Gastrocnemius medialis (tissue), 4 donors: ENCODE results near the gene ITGA3.

Experiments
- POLR2A ChIP-seq, 2 donors: fragments of 450-650 bp; IDR thresholded peaks; one replicate each; pipeline ENCODE4 v1.6.1; 2017; ENCODE audit warnings: antibody characterized with exemption in 2 of 2, mild to moderate bottlenecking in 2 of 2, moderate library complexity in 2 of 2
- TF ChIP-seq, protein P1 (sequence below), 5 experiments: fragments of 450-650 bp in 3 of 5; fragments of 200-600 bp in 2 of 5; sonication (generic) in 2 of 5; IDR thresholded peaks in 4 of 5; conservative IDR thresholded peaks in 1 of 5; 1 replicate in 4 of 5; 2 replicates in 1 of 5; pipeline ENCODE4 v1.5.1; 2016 to 2019; ENCODE audit warnings: antibody characterized with exemption in 5 of 5, mild to moderate bottlenecking in 3 of 5, moderate library complexity in 3 of 5

DNA sequence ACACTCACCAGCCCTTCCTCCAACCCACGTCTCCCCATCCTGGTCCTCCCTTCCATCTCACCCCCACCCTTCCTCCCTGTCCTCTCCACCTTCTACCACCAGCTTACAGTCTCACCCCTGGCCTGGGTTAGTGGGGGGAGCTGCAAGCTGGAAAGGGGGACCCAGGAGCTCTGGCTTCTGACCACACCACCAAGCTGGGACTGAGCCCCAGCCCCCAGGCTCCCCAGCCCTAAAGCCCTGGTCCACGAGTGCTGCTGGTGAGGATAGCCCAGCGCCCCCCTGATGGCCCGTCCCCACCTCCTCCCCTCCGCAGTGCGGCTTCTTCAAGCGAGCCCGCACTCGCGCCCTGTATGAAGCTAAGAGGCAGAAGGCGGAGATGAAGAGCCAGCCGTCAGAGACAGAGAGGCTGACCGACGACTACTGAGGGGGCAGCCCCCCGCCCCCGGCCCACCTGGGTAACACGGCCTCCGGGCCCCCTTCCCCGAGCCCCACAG, 32.0 kb downstream of the ITGA3 start:
- TF ChIP-seq POLR2A (IDR thresholded peaks at IDR 0.05) = no peak
- TF ChIP-seq, protein P1, sequence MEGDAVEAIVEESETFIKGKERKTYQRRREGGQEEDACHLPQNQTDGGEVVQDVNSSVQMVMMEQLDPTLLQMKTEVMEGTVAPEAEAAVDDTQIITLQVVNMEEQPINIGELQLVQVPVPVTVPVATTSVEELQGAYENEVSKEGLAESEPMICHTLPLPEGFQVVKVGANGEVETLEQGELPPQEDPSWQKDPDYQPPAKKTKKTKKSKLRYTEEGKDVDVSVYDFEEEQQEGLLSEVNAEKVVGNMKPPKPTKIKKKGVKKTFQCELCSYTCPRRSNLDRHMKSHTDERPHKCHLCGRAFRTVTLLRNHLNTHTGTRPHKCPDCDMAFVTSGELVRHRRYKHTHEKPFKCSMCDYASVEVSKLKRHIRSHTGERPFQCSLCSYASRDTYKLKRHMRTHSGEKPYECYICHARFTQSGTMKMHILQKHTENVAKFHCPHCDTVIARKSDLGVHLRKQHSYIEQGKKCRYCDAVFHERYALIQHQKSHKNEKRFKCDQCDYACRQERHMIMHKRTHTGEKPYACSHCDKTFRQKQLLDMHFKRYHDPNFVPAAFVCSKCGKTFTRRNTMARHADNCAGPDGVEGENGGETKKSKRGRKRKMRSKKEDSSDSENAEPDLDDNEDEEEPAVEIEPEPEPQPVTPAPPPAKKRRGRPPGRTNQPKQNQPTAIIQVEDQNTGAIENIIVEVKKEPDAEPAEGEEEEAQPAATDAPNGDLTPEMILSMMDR (IDR thresholded peaks at IDR 0.05 in 4 of 5, conservative IDR thresholded peaks at IDR 0.05 in 1 of 5) = no peak
